Measurements from ENCODE around the gene TMEM154. TPM values are rescaled to one million over a fixed set of nuclear protein-coding genes. Genes with fewer than 3 reads are reported as not detected.

The TMEM154 gene
- total RNA-seq, 4 donors from 2014 or later: 0.44 to 1.8 (median 1.1) TPM

GRCh38 chr4:152579107-152579764, 100.6 kb downstream of the TMEM154 start:
- Histone ChIP-seq H3K9me3 (no peaks in the 10 kb centered on the region), H3K27ac (no peak overlapping the region), H3K27me3 (no peaks in the 10 kb centered on the region), H3K4me3 (no peak overlapping the region), H3K36me3 (no peaks in the 10 kb centered on the region), H3K4me1 (no peaks in the 10 kb centered on the region)
- no peak for TF ChIP-seq CTCF (IDR thresholded peaks at IDR 0.05)
- no peak for TF ChIP-seq EP300 (IDR thresholded peaks at IDR 0.05)
- no peak for TF ChIP-seq POLR2A (IDR thresholded peaks at IDR 0.05)
- DNase-seq (ENCODE audit: low spot score in 2 of 2): no peak
- WGBS, 2 donors: 72 to 78% methylated on average over 11 of the region's 11 CpGs

DNA sequence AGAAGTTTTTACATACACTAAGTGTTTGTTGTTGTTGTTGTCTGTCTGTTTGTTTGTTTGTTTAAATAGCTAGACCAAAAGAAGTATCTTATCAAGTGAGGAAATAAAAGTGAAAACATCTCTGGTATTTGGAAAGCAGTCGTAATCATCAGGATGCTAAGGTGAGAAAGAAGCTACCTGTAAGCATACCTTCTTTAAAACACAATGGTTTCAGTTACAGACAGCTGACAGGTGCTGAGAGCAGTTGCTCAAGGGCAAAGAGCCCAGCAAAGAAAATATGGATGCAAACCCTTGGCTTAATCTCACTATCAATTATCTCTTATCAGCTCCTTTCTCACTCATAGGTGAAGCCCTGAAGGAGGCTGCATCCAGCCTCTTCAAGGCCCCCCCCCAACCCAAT, 101.1 kb downstream of the TMEM154 start:
- DNase-seq (ENCODE audit: low spot score in 2 of 2): no peak
- no peak for TF ChIP-seq CTCF (IDR thresholded peaks at IDR 0.05)
- no peak for TF ChIP-seq POLR2A (IDR thresholded peaks at IDR 0.05)
- no peak for TF ChIP-seq EP300 (IDR thresholded peaks at IDR 0.05)
- Histone ChIP-seq H3K27me3 (no peaks in the 10 kb centered on the region), H3K4me1 (no peaks in the 10 kb centered on the region), H3K27ac (no peak overlapping the region), H3K4me3 (no peak overlapping the region), H3K36me3 (no peaks in the 10 kb centered on the region), H3K9me3 (no peaks in the 10 kb centered on the region)
- 77 to 85% methylated on average over 1 of the region's 1 CpG for WGBS, 2 donors

GRCh38 chr4:152577708-152578396, 101.9 kb downstream of the TMEM154 start:
- TF ChIP-seq EP300 (IDR thresholded peaks at IDR 0.05) (no peak), POLR2A (IDR thresholded peaks at IDR 0.05) (no peak), CTCF (IDR thresholded peaks at IDR 0.05) (no peak)
- no peaks in the 10 kb centered on the region for H3K27me3 ChIP-seq
- DNase-seq (ENCODE audit: low spot score in 2 of 2): no peak
- H3K27ac ChIP-seq: no peak overlapping the region
- no peaks in the 10 kb centered on the region for H3K4me1 ChIP-seq
- H3K36me3 ChIP-seq: no peaks in the 10 kb centered on the region
- WGBS, 2 donors: 55 to 70% methylated on average over 6 of the region's 6 CpGs
- H3K4me3 ChIP-seq: no peak overlapping the region
- no peaks in the 10 kb centered on the region for H3K9me3 ChIP-seq

GRCh38 chr4:152575533-152575932, 104.3 kb downstream of the TMEM154 start:
- no peak for DNase-seq (ENCODE audit: low spot score in 2 of 2)
- no peaks in the 10 kb centered on the region for H3K9me3 ChIP-seq
- H3K4me3 ChIP-seq: no peak overlapping the region
- H3K36me3 ChIP-seq: no peaks in the 10 kb centered on the region
- WGBS, 2 donors: 37 to 39% methylated on average over 1 of the region's 1 CpG
- H3K4me1 ChIP-seq: no peaks in the 10 kb centered on the region
- H3K27ac ChIP-seq: no peak overlapping the region
- no peaks in the 10 kb centered on the region for H3K27me3 ChIP-seq
- TF ChIP-seq EP300 (IDR thresholded peaks at IDR 0.05) (no peak), POLR2A (IDR thresholded peaks at IDR 0.05) (no peak), CTCF (IDR thresholded peaks at IDR 0.05) (no peak)

- H3K4me3 ChIP-seq: no peak overlapping the region
- no peaks in the 10 kb centered on the region for H3K27me3 ChIP-seq
- H3K27ac ChIP-seq: no peak overlapping the region
- H3K9me3 ChIP-seq: no peaks in the 10 kb centered on the region
- no peaks in the 10 kb centered on the region for H3K4me1 ChIP-seq
- 84 to 87% methylated on average over 2 of the region's 2 CpGs for WGBS, 2 donors
- no peak for DNase-seq (ENCODE audit: low spot score in 2 of 2)
- TF ChIP-seq CTCF (IDR thresholded peaks at IDR 0.05) (no peak), POLR2A (IDR thresholded peaks at IDR 0.05) (no peak), EP300 (IDR thresholded peaks at IDR 0.05) (no peak)
- no peaks in the 10 kb centered on the region for H3K36me3 ChIP-seq
Observed at GRCh38 chr4:152573861-152574260, 105.9 kb downstream of the TMEM154 start.

Data from tibial nerve (tissue), 4 donors.